Measurements from ENCODE around the gene ZNF423.

ZNF423 gene

DNA sequence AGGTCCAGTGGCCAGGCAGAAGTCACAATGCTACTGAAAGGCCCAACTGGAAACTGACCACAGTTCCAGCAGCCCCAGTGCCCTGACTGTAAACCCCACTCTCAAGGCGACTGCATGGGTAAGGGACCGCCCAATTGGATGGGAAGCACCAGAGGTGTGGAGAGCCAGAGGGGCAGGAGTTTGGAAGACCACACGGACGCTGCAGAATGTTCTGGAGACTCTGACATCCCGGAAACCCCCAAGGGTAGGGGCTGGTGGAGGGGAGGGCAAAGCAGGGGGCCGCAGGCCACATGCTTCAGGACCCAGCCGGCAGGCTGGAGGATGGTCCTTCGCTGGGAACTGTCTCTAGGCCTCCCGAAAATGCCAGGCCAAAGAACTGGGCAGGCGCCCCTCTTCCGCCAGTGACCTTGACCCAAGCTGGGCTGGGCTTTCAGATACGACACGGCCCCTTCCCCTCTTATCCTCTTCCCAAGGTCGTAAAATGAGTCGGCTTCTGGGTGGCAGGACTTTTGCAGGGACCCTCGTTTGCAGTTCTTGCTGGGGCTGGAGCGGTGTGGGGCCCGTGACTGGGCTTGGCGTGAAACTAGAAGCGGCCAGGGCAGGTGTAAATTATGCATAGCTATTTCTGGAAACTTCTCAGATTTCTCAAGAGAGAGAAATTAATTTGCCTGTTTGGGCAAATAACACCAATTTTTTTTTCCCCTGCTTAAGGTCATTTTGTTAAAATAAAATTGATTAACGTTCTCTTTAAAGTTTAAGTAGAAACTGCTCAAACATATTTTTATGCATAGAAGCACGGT lies 372.1 kb downstream of the ZNF423 start:
- Histone ChIP-seq H3K4me3 (ENCODE audit: low read length) (no peak overlapping the region), H3K36me3 (ENCODE audit: control insufficient read depth, insufficient read depth, low read length) (no peaks in the 10 kb centered on the region), H3K9ac (ENCODE audit: low read length) (no peak overlapping the region), H3K4me1 (ENCODE audit: control insufficient read depth, insufficient read depth, low read length) (no peaks in the 10 kb centered on the region), H3K27me3 (ENCODE audit: control insufficient read depth, insufficient read depth, low read length) (peaks cover 7% of the 10 kb centered on the region), H3K9me3 (ENCODE audit: control insufficient read depth, low read length) (no peaks in the 10 kb centered on the region)

DNA sequence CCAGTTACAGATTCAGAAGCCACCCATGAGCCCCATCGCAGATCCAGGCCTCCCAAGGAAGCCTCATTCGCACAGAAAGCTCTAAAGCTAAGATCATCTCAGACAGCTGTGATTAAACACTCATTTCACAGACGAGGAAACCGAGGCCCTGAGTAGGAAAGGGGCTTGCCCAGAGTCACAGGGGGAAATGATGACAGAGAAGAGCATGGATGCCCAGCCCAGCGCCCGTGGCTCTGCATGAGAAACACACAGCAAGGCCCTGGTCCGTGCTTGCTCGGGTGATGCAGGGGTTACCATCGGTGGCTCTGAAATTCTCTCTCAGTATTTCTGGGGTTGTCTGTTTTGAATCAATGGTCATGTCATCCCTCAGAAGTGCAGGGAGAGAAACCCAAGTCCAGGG lies 372.7 kb downstream of the ZNF423 start:
- H3K27me3 ChIP-seq (ENCODE audit: control insufficient read depth, insufficient read depth, low read length), result peaks cover 7% of the 10 kb centered on the region
- no peak overlapping the region for H3K9ac ChIP-seq (ENCODE audit: low read length)
- H3K4me1 ChIP-seq (ENCODE audit: control insufficient read depth, insufficient read depth, low read length), result no peaks in the 10 kb centered on the region
- no peak overlapping the region for H3K4me3 ChIP-seq (ENCODE audit: low read length)
- H3K9me3 ChIP-seq (ENCODE audit: control insufficient read depth, low read length), result no peaks in the 10 kb centered on the region
- no peaks in the 10 kb centered on the region for H3K36me3 ChIP-seq (ENCODE audit: control insufficient read depth, insufficient read depth, low read length)

GRCh38 chr16:49482690-49483089 lies 373.2 kb downstream of the ZNF423 start:
- Histone ChIP-seq H3K9me3 (ENCODE audit: control insufficient read depth, low read length) (no peaks in the 10 kb centered on the region), H3K4me3 (ENCODE audit: low read length) (no peak overlapping the region), H3K36me3 (ENCODE audit: control insufficient read depth, insufficient read depth, low read length) (no peaks in the 10 kb centered on the region), H3K27me3 (ENCODE audit: control insufficient read depth, insufficient read depth, low read length) (peaks cover 7% of the 10 kb centered on the region), H3K4me1 (ENCODE audit: control insufficient read depth, insufficient read depth, low read length) (no peaks in the 10 kb centered on the region), H3K9ac (ENCODE audit: low read length) (no peak overlapping the region)

DNA sequence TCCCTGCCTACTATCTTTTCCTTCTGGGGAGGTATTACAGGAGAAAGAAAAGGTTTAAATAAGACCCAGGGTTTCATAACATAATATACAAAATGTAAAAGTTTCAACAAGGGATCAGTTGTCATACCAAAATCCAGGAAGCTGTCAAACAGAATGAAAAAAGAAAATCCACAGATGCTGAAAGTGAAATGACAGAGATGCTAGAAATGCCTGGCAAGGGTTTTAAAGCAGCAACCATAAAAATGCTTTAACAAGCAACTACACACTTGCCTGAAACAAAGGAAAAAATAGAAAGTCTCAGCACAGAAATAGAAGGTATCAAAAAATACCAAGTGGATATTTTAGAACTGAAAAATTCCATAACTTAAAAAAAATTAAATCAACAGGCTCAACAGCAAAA lies 377.3 kb downstream of the ZNF423 start:
- Histone ChIP-seq H3K9ac (ENCODE audit: low read length) (no peak overlapping the region), H3K36me3 (ENCODE audit: control insufficient read depth, insufficient read depth, low read length) (no peaks in the 10 kb centered on the region), H3K4me1 (ENCODE audit: control insufficient read depth, insufficient read depth, low read length) (no peaks in the 10 kb centered on the region), H3K4me3 (ENCODE audit: low read length) (no peak overlapping the region), H3K27me3 (ENCODE audit: control insufficient read depth, insufficient read depth, low read length) (peaks cover 1% of the 10 kb centered on the region), H3K9me3 (ENCODE audit: control insufficient read depth, low read length) (no peaks in the 10 kb centered on the region)

DNA sequence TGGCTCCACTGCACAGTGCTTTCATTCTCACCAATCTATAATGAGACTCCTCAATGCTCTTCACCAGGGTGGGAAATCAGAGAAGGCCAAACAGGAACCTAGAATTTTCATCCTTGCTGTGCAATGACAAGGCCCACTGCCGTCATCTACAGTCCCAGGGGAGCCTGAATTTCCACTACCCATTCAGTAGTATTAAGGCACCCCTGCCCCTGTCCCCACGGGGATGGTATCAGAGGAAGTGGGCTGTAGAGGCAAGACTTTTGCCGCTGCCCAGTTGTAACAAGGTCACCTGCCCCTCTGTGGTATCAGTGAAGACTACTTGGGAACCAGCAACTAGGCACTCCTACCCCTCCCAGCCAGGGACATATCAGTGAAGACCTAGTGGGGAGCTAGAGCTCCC lies 377.8 kb downstream of the ZNF423 start:
- Histone ChIP-seq H3K9ac (ENCODE audit: low read length) (no peak overlapping the region), H3K27me3 (ENCODE audit: control insufficient read depth, insufficient read depth, low read length) (no peaks in the 10 kb centered on the region), H3K9me3 (ENCODE audit: control insufficient read depth, low read length) (no peaks in the 10 kb centered on the region), H3K4me3 (ENCODE audit: low read length) (no peak overlapping the region), H3K36me3 (ENCODE audit: control insufficient read depth, insufficient read depth, low read length) (no peaks in the 10 kb centered on the region), H3K4me1 (ENCODE audit: control insufficient read depth, insufficient read depth, low read length) (no peaks in the 10 kb centered on the region)

GRCh38 chr16:49477250-49477895 lies 378.5 kb downstream of the ZNF423 start:
- Histone ChIP-seq H3K9ac (ENCODE audit: low read length) (no peak overlapping the region), H3K4me3 (ENCODE audit: low read length) (no peak overlapping the region), H3K36me3 (ENCODE audit: control insufficient read depth, insufficient read depth, low read length) (no peaks in the 10 kb centered on the region), H3K27me3 (ENCODE audit: control insufficient read depth, insufficient read depth, low read length) (no peaks in the 10 kb centered on the region), H3K9me3 (ENCODE audit: control insufficient read depth, low read length) (no peaks in the 10 kb centered on the region), H3K4me1 (ENCODE audit: control insufficient read depth, insufficient read depth, low read length) (no peaks in the 10 kb centered on the region)

- H3K9ac ChIP-seq (ENCODE audit: low read length), result no peak overlapping the region
- H3K36me3 ChIP-seq (ENCODE audit: control insufficient read depth, insufficient read depth, low read length), result no peaks in the 10 kb centered on the region
- no peaks in the 10 kb centered on the region for H3K4me1 ChIP-seq (ENCODE audit: control insufficient read depth, insufficient read depth, low read length)
- H3K4me3 ChIP-seq (ENCODE audit: low read length), result no peak overlapping the region
- no peaks in the 10 kb centered on the region for H3K9me3 ChIP-seq (ENCODE audit: control insufficient read depth, low read length)
- no peaks in the 10 kb centered on the region for H3K27me3 ChIP-seq (ENCODE audit: control insufficient read depth, insufficient read depth, low read length)
These were observed 381.2 kb downstream of the ZNF423 start for GRCh38 chr16:49474741-49475140.

DNA sequence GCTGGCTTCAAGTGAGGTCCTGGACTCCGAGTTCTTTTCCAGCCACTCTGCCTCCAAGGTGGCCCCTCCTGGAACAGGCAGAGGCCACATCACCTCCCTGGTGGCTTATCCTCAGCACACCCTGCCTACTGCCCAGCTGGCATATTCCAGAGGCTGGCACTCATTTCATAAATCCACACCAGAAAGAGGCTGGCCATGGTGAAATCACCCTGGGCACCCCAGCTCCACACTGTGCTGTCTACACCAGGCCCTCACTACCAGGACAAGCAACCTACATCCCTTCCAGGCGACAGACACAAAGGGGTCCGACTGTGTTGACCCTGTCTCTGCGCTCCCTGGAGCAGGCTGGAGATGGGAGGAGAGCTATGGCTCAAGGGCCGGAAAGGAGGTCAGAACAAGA lies 382.1 kb downstream of the ZNF423 start:
- Histone ChIP-seq H3K27me3 (ENCODE audit: control insufficient read depth, insufficient read depth, low read length) (no peaks in the 10 kb centered on the region), H3K4me3 (ENCODE audit: low read length) (no peak overlapping the region), H3K4me1 (ENCODE audit: control insufficient read depth, insufficient read depth, low read length) (no peaks in the 10 kb centered on the region), H3K9ac (ENCODE audit: low read length) (no peak overlapping the region), H3K36me3 (ENCODE audit: control insufficient read depth, insufficient read depth, low read length) (no peaks in the 10 kb centered on the region), H3K9me3 (ENCODE audit: control insufficient read depth, low read length) (no peaks in the 10 kb centered on the region)

DNA sequence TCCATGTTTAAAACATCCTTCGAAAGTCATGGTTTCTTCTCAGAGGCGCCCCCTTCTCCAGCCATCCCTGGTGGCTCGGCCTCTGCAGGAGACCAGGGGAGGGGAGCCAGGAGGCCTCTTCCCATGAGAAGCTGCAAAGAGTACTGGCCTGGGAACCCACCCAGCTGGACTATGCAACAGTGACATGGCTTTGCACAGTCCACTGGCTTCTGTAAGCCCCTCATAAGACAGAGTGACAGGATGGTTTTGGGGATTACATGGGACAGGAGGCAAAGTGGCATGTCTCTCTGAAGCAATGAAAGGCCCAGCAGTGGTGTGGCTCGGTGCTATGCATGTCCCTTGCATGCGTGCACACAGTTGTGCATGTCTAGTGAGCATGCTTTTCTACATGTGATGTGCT lies 382.8 kb downstream of the ZNF423 start:
- no peaks in the 10 kb centered on the region for H3K9me3 ChIP-seq (ENCODE audit: control insufficient read depth, low read length)
- H3K4me3 ChIP-seq (ENCODE audit: low read length), result no peak overlapping the region

DNA sequence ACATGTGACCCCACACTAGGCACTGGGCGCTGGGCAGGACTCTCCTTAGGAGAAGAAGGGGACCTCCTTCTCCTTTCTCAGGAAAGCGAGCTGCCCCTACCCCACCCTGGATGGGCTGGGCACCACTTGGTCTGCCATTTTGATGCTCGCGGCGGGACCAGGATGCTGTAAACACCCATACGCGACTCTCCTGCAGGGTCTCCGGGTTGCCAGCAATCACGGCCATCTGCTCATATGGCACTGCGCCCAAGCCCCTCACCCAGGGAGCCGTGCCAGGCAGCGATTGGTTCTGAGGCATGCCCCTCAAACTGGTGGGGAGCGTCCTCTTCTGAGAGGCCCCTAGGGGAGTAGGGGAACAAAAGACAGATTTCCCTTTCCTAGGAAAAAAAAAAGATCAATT lies 383.3 kb downstream of the ZNF423 start:
- no peak overlapping the region for H3K9ac ChIP-seq (ENCODE audit: low read length)
- H3K4me3 ChIP-seq (ENCODE audit: low read length), result no peak overlapping the region
- H3K9me3 ChIP-seq (ENCODE audit: control insufficient read depth, low read length), result no peaks in the 10 kb centered on the region
- H3K27me3 ChIP-seq (ENCODE audit: control insufficient read depth, insufficient read depth, low read length), result no peaks in the 10 kb centered on the region
- H3K36me3 ChIP-seq (ENCODE audit: control insufficient read depth, insufficient read depth, low read length), result no peaks in the 10 kb centered on the region
- no peaks in the 10 kb centered on the region for H3K4me1 ChIP-seq (ENCODE audit: control insufficient read depth, insufficient read depth, low read length)

More for the DNA sequence above, 382.8 kb downstream of the ZNF423 start:
- no peaks in the 10 kb centered on the region for H3K4me1 ChIP-seq (ENCODE audit: control insufficient read depth, insufficient read depth, low read length)
- H3K27me3 ChIP-seq (ENCODE audit: control insufficient read depth, insufficient read depth, low read length), result no peaks in the 10 kb centered on the region
- H3K36me3 ChIP-seq (ENCODE audit: control insufficient read depth, insufficient read depth, low read length), result no peaks in the 10 kb centered on the region
- H3K9ac ChIP-seq (ENCODE audit: low read length), result no peak overlapping the region

DNA sequence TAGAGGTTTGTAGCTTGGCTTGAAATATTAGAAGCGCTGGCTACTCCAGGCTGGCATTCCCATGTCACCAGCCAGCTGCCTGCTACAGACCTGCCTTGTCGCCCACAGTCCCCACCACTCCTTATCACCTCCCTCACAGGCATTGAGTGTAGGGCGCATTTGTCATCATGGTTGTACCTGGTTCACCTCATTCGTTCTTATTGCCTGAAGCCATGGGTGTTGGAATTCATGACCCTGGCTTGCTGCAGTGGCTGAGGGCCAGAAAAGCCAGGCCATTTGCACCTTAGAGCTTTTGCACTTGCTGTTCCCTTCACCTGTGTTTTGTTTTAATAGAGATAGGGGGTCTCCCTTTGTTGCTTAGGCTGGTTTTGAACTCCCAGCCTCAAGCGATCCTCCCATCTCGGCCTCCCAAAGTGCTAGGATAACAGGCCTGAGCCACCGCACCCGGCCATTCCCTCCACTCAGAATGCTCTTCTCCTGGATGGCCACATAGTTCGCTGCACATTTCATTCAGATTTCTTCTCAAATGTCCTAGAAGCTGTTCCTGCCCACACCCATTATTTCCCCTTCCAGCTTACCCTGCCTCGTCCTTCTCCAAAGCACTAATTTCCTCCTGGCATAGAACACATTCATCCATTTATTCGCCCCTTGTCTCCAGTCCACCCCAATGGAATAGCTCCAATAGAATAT lies 384.7 kb downstream of the ZNF423 start:
- no peaks in the 10 kb centered on the region for H3K36me3 ChIP-seq (ENCODE audit: control insufficient read depth, insufficient read depth, low read length)
- no peak overlapping the region for H3K4me3 ChIP-seq (ENCODE audit: low read length)
- no peaks in the 10 kb centered on the region for H3K27me3 ChIP-seq (ENCODE audit: control insufficient read depth, insufficient read depth, low read length)
- H3K4me1 ChIP-seq (ENCODE audit: control insufficient read depth, insufficient read depth, low read length), result no peaks in the 10 kb centered on the region
- no peaks in the 10 kb centered on the region for H3K9me3 ChIP-seq (ENCODE audit: control insufficient read depth, low read length)
- no peak overlapping the region for H3K9ac ChIP-seq (ENCODE audit: low read length)

- Histone ChIP-seq H3K4me3 (ENCODE audit: low read length) (no peak overlapping the region), H3K27me3 (ENCODE audit: control insufficient read depth, insufficient read depth, low read length) (no peaks in the 10 kb centered on the region), H3K4me1 (ENCODE audit: control insufficient read depth, insufficient read depth, low read length) (no peaks in the 10 kb centered on the region), H3K36me3 (ENCODE audit: control insufficient read depth, insufficient read depth, low read length) (no peaks in the 10 kb centered on the region), H3K9ac (ENCODE audit: low read length) (no peak overlapping the region), H3K9me3 (ENCODE audit: control insufficient read depth, low read length) (no peaks in the 10 kb centered on the region)
These were observed 385.4 kb downstream of the ZNF423 start for GRCh38 chr16:49470513-49470991.

All from mucosa of stomach (tissue), 1 donor.